H1 (cell line): ENCODE results near the gene SCGB3A1. TPM values are rescaled to one million over a fixed set of nuclear protein-coding genes. Genes with fewer than 3 reads are reported as not detected.

ENCODE experiments used
- CTCF ChIA-PET: fragments of 300-600 bp; sonication (Branson Sonifier 250); formaldehyde crosslinking; loops from one replicate; lab custom pipeline; 2021; ENCODE audit not compliant: partially characterized antibody; lab: Charles Lee
- POLR2A ChIA-PET: fragments of 300-600 bp; sonication (Branson Sonifier 250); formaldehyde crosslinking; loops from one replicate; lab custom pipeline; 2021; ENCODE audit warnings: inconsistent platforms; ENCODE audit not compliant: partially characterized antibody; lab: Charles Lee
- DNase-seq, 2 experiments: peaks; one replicate each; pipeline versions ENCODE4 v3.0.0 to v3.0.0-alpha.2; 2010 to 2022; ENCODE audit warnings: low spot score in 2 of 2, low read depth in 1 of 2, mixed read lengths in 1 of 2
- FAIRE-seq: peaks from 2 replicates; lab custom pipeline; 2011; peaks lifted over from hg19 to GRCh38; lab: Jason Lieb, UNC
- H2AFZ ChIP-seq: 2 replicates; pipeline ENCODE4 v1.8.1; 2012; ENCODE audit warnings: low read length, inconsistent platforms
- H2AK5ac ChIP-seq: 2 replicates; pipeline ENCODE4 v1.6.1; 2013; ENCODE audit warnings: low read depth, low read length
- H2BK120ac ChIP-seq: replicated peaks from 2 replicates; pipeline ENCODE3; 2013; ENCODE audit warnings: low read depth, low read length, inconsistent platforms
- H2BK12ac ChIP-seq: 2 replicates; pipeline ENCODE4 v1.6.1; 2013; ENCODE audit warnings: low read depth, low read length
- H2BK15ac ChIP-seq: 2 replicates; pipeline ENCODE4 v1.6.1; 2013; ENCODE audit warnings: low read length
- H2BK20ac ChIP-seq: 2 replicates; pipeline ENCODE4 v1.6.1; 2013; ENCODE audit warnings: low read length
- H2BK5ac ChIP-seq: 2 replicates; pipeline ENCODE4 v1.6.1; 2013; ENCODE audit warnings: low read depth, low read length
- H3K14ac ChIP-seq: 2 replicates; pipeline ENCODE4 v1.6.1; 2013; ENCODE audit warnings: inconsistent platforms; ENCODE audit not compliant: insufficient read length
- H3K18ac ChIP-seq: 2 replicates; pipeline ENCODE4 v1.6.1; 2013; ENCODE audit warnings: low read length; ENCODE audit errors: extremely low read depth
- H3K23ac ChIP-seq: 2 replicates; pipeline ENCODE4 v1.6.1; 2013; ENCODE audit warnings: inconsistent platforms; ENCODE audit not compliant: insufficient read length
- H3K23me2 ChIP-seq: 2 replicates; pipeline ENCODE4 v1.6.1; 2013; ENCODE audit warnings: low read depth, low read length
- H3K27ac ChIP-seq: 2 replicates; pipeline ENCODE4 v1.6.1; 2011; ENCODE audit warnings: low read depth, low read length, inconsistent platforms
- H3K27me3 ChIP-seq, 4 experiments: replicated peaks in 1 of 4; 1 replicate in 1 of 4; 2 replicates in 3 of 4; pipeline versions ENCODE4 v1.6.1 to v1.8.1; 2011 to 2013; ENCODE audit warnings: low read length in 3 of 4, mild to moderate bottlenecking in 3 of 4, inconsistent platforms in 2 of 4, mixed read lengths in 2 of 4, moderate library complexity in 1 of 4; ENCODE audit not compliant: control insufficient read depth in 3 of 4, insufficient read depth in 3 of 4; ENCODE audit errors: extremely low read depth in 1 of 4
- H3K36me3 ChIP-seq, 4 experiments: 2 replicates each; pipeline versions ENCODE4 v1.6.1 to v1.8.1; 2011 to 2013; ENCODE audit warnings: mild to moderate bottlenecking in 4 of 4, low read length in 3 of 4, moderate library complexity in 2 of 4, control low read depth in 1 of 4, inconsistent platforms in 1 of 4; ENCODE audit not compliant: insufficient read depth in 4 of 4, control insufficient read depth in 2 of 4
- H3K4ac ChIP-seq: replicated peaks from 2 replicates; pipeline ENCODE3; 2013; ENCODE audit warnings: low read length, low read depth, mixed read lengths, inconsistent platforms; ENCODE audit not compliant: insufficient read length
- H3K4me1 ChIP-seq, 4 experiments: replicated peaks in 1 of 4; 1 replicate in 1 of 4; 2 replicates in 3 of 4; pipeline versions ENCODE4 v1.6.1 to v1.8.1; 2011 to 2013; ENCODE audit warnings: low read length in 3 of 4, inconsistent platforms in 2 of 4, mixed read lengths in 1 of 4; ENCODE audit not compliant: insufficient read depth in 4 of 4, control insufficient read depth in 3 of 4
- H3K4me2 ChIP-seq, 2 experiments: 2 replicates each; pipeline versions ENCODE4 v1.6.1 to v1.8.1; 2011 to 2013; ENCODE audit warnings: low read depth in 2 of 2, low read length in 2 of 2, control low read depth in 1 of 2, inconsistent platforms in 1 of 2, mild to moderate bottlenecking in 1 of 2; ENCODE audit not compliant: insufficient read depth in 1 of 2
- H3K4me3 ChIP-seq, 4 experiments: fragments of 200-600, 300-600 bp in 1 of 4; sonication (generic), shearing (Covaris generic), sonication (Bioruptor Twin) in 1 of 4; 2 replicates each; pipeline versions ENCODE4 v1.5.1 to v1.8.1; 2011 to 2016; ENCODE audit warnings: low read length in 4 of 4, low read depth in 3 of 4, control low read depth in 2 of 4, inconsistent platforms in 2 of 4, mild to moderate bottlenecking in 2 of 4, mixed read lengths in 1 of 4, moderate library complexity in 1 of 4; ENCODE audit not compliant: insufficient read depth in 2 of 4; ENCODE audit errors: extremely low read depth in 1 of 4
- H3K56ac ChIP-seq: replicated peaks from 2 replicates; pipeline ENCODE3; 2013; ENCODE audit warnings: low read depth, mild to moderate bottlenecking, mixed read lengths, low read length, inconsistent platforms; ENCODE audit not compliant: insufficient read length
- H3K79me1 ChIP-seq: 2 replicates; pipeline ENCODE4 v1.6.1; 2013; ENCODE audit warnings: low read depth, low read length, control low read depth
- H3K79me2 ChIP-seq, 2 experiments: 2 replicates each; pipeline versions ENCODE4 v1.6.1 to v1.8.1; 2012 to 2013; ENCODE audit warnings: low read length in 2 of 2, mild to moderate bottlenecking in 2 of 2, inconsistent platforms in 1 of 2; ENCODE audit not compliant: insufficient read depth in 2 of 2, control insufficient read depth in 1 of 2
- H3K9ac ChIP-seq, 4 experiments: replicated peaks in 1 of 4; 1 replicate in 1 of 4; 2 replicates in 3 of 4; pipeline versions ENCODE4 v1.6.1 to v1.8.1; 2011 to 2013; ENCODE audit warnings: low read depth in 3 of 4, low read length in 3 of 4, control low read depth in 2 of 4, mild to moderate bottlenecking in 2 of 4, moderate library complexity in 2 of 4, inconsistent platforms in 1 of 4; ENCODE audit errors: extremely low read depth in 1 of 4
- H3K9me3 ChIP-seq, 2 experiments: 2 replicates each; pipeline versions ENCODE4 v1.6.1 to v1.8.1; 2012 to 2013; ENCODE audit warnings: mild to moderate bottlenecking in 2 of 2, moderate library complexity in 2 of 2, control low read depth in 1 of 2, inconsistent platforms in 1 of 2, low read depth in 1 of 2, low read length in 1 of 2, mixed read lengths in 1 of 2; ENCODE audit not compliant: insufficient read depth in 2 of 2
- H4K20me1 ChIP-seq, 2 experiments: replicated peaks in 1 of 2; 2 replicates each; pipeline versions ENCODE3 to v1.8.1; 2011 to 2013; ENCODE audit warnings: inconsistent platforms in 2 of 2, low read length in 2 of 2, mild to moderate bottlenecking in 1 of 2; ENCODE audit not compliant: insufficient read depth in 2 of 2, control insufficient read depth in 1 of 2
- H4K5ac ChIP-seq: 2 replicates; pipeline ENCODE4 v1.6.1; 2013; ENCODE audit warnings: low read length, low read depth, mixed read lengths, inconsistent platforms; ENCODE audit not compliant: insufficient read length
- H4K8ac ChIP-seq: 2 replicates; pipeline ENCODE4 v1.8.0; 2013; ENCODE audit warnings: mild to moderate bottlenecking, moderate library complexity, low read length, inconsistent platforms; ENCODE audit not compliant: insufficient read depth; ENCODE audit errors: extremely low read depth
- H4K91ac ChIP-seq: replicated peaks from 2 replicates; pipeline ENCODE3; 2013; ENCODE audit warnings: low read length, mixed read lengths, inconsistent platforms; ENCODE audit not compliant: insufficient read length
- WGBS, 2 experiments: shearing (Covaris generic) in 1 of 2; methylation state at CpG; one replicate each; pipeline versions ENCODE4 v1.1.6 to v1.1.7; 2013 to 2015; ENCODE audit warnings: low lambda C conversion rate in 2 of 2, mixed read lengths in 2 of 2, inconsistent platforms in 1 of 2, low coverage in 1 of 2, missing lambda C conversion rate in 1 of 2; ENCODE audit not compliant: insufficient replicate concordance in 2 of 2, insufficient coverage in 1 of 2, insufficient read length in 1 of 2; ENCODE audit errors: extremely low coverage in 1 of 2, missing lambda C conversion rate in 1 of 2; 5-methylcytosine and 5-hydroxymethylcytosine counted together
- polyA plus RNA-seq, 7 experiments: library from polyadenylated mRNA; depleted of rRNA in 3 of 7; stranded (reverse) in 5 of 7; unstranded in 2 of 7; fragments of >200 nt in 5 of 7; fragments of 200-250 nt in 2 of 7; gene quantifications; 1 replicate in 5 of 7; 2 replicates in 1 of 7; 4 replicates in 1 of 7; pipeline versions ENCODE4 v1.2.1 to v1.2.3, GENCODE V29; 2011 to 2013; ENCODE audit warnings: missing spikeins in 2 of 7, mixed read lengths in 2 of 7
- total RNA-seq: library from RNA; stranded (reverse); fragmentation: NEBNext Ultra II Directional; extraction: Animal tissue kit (Norgen Biotek cat#: 25700); gene quantifications from 2 replicates; pipeline ENCODE4 v1.2.1, GENCODE V29; 2021

SCGB3A1 gene
- total and polyA plus RNA-seq, 2 of the 8 experiments (the other 6 are each of a cell fraction or from before 2014, with no cell fraction given) = 0.20 TPM; not detected in 1

DNA sequence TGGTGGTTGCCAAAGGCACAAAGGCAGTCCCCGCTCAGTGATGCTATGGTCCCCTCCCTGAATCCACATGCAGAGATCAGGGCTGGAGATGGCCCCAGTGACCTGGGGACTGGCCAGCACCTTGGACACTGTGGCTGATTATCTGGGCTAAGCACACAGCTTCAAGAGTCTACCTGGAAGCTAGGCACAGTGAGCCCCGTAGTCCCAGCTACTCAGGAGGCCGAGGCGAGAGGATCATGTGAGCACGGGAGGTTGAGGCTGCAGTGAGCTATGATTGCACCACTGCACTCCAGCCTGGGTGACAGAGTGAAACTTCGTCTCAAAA lies 8.3 kb upstream of the SCGB3A1 start:
- Histone ChIP-seq H3K56ac (no peak overlapping the region), H4K5ac (no peak overlapping the region), H3K4me2 (no peak overlapping the region), H3K36me3 (no peaks in the 10 kb centered on the region), H2AFZ (no peak overlapping the region), H3K4me1 (no peaks in the 10 kb centered on the region; a peak in 1 of 7 replicates), H3K9me3 (no peaks in the 10 kb centered on the region), H4K91ac (no peak overlapping the region), H3K18ac (no peak overlapping the region), H4K20me1 (peaks cover 0 to 2% of the 10 kb centered on the region in 2 experiments), H3K4me3 (no peak overlapping the region), H2BK12ac (no peak overlapping the region), H2BK20ac (no peak overlapping the region), H3K27me3 (peaks cover 0 to 1% (median 0%) of the 10 kb centered on the region in 4 experiments; a peak in 1 of 7 replicates), H2BK15ac (no peak overlapping the region), H2AK5ac (no peak overlapping the region), H3K4ac (no peak overlapping the region), H3K23ac (no peak overlapping the region), H2BK120ac (no peak overlapping the region), H3K14ac (no peak overlapping the region), H3K23me2 (peaks cover 6% of the 10 kb centered on the region; the same call in 1 of the 2 replicates), H3K79me1 (no peaks in the 10 kb centered on the region), H3K27ac (no peak overlapping the region), H2BK5ac (no peak overlapping the region), H4K8ac (no peak overlapping the region), H3K9ac (no peak overlapping the region), H3K79me2 (no peaks in the 10 kb centered on the region)
- DNase-seq (no peak), FAIRE-seq (no peak)
- CTCF ChIA-PET = interaction anchor here (2.0 kb wide), 1 partner anchor 12 kb away, joined by 6 read pairs; no protein-coding TSS in a partner anchor
- POLR2A ChIA-PET = no interaction called here
- WGBS, 2 experiments = 96% methylated on average over 4 of the region's 6 CpGs; no CpG with 5 or more reads in 1 of the 2 experiments
